ENCODE measurements around the gene CD37. TPM values are rescaled to one million over a fixed set of nuclear protein-coding genes. Genes with fewer than 3 reads are reported as not detected.

The CD37 gene
- total and polyA plus RNA-seq, 2 experiments from 2014 or later: 106 TPM; not detected in 1

Small RNA genes lying within 50 kb of the gene (microRNA-seq; reads per million reads assigned to microRNA genes)
- not detected for gene MIR4324

Small RNA genes lying within 50 kb of the gene (small RNA-seq; reads per million reads assigned to genes)
- gene MIR4324 (ENCODE audit: low replicate concordance): not detected

Other genes starting within 250 kb of the CD37 start
- gene SNRNP70, start 250.0 kb upstream of the CD37 start, total RNA-seq (2014; rRNA removed; shearing (Covaris generic)): 349 and 361 TPM in 2 replicates
- gene SNRNP70, start 250.0 kb upstream of the CD37 start, polyA plus RNA-seq (2016; fragmentation: Nextera tagmentation; extraction: Ambion mirVana): 229 and 243 TPM in 2 replicates
- gene LIN7B, start 221.0 kb upstream of the CD37 start, total RNA-seq (2014; rRNA removed; shearing (Covaris generic)): 1.2 and 7.8 TPM in 2 replicates
- 8.6 and 10.5 TPM in 2 replicates for gene LIN7B, start 221.0 kb upstream of the CD37 start, polyA plus RNA-seq (2016; fragmentation: Nextera tagmentation; extraction: Ambion mirVana)
- 2.6 and 8.1 TPM in 2 replicates for gene C19orf73, start 216.3 kb upstream of the CD37 start, total RNA-seq (2014; rRNA removed; shearing (Covaris generic))
- 8.0 and 9.1 TPM in 2 replicates for gene C19orf73, start 216.3 kb upstream of the CD37 start, polyA plus RNA-seq (2016; fragmentation: Nextera tagmentation; extraction: Ambion mirVana)
- gene PPFIA3, start 215.9 kb upstream of the CD37 start, total RNA-seq (2014; rRNA removed; shearing (Covaris generic)): 22.6 and 29.7 TPM in 2 replicates
- gene PPFIA3, start 215.9 kb upstream of the CD37 start, polyA plus RNA-seq (2016; fragmentation: Nextera tagmentation; extraction: Ambion mirVana): 21.3 and 25.4 TPM in 2 replicates
- gene HRC, start 180.0 kb upstream of the CD37 start, total RNA-seq (2014; rRNA removed; shearing (Covaris generic)): 1.4 and 1.9 TPM in 2 replicates
- gene HRC, start 180.0 kb upstream of the CD37 start, polyA plus RNA-seq (2016; fragmentation: Nextera tagmentation; extraction: Ambion mirVana): 2.0 and 2.5 TPM in 2 replicates
- 11.6 and 16.5 TPM in 2 replicates for gene TRPM4, start 177.6 kb upstream of the CD37 start, total RNA-seq (2014; rRNA removed; shearing (Covaris generic))
- 25.7 and 30.4 TPM in 2 replicates for gene TRPM4, start 177.6 kb upstream of the CD37 start, polyA plus RNA-seq (2016; fragmentation: Nextera tagmentation; extraction: Ambion mirVana)
- 0.31 and 1.6 TPM in 2 replicates for gene SLC6A16, start 10.2 kb upstream of the CD37 start, total RNA-seq (2014; rRNA removed; shearing (Covaris generic))
- gene SLC6A16, start 10.2 kb upstream of the CD37 start, polyA plus RNA-seq (2016; fragmentation: Nextera tagmentation; extraction: Ambion mirVana): 1.4 and 1.8 TPM in 2 replicates
- gene TEAD2, start 27.0 kb downstream of the CD37 start, total RNA-seq (2014; rRNA removed; shearing (Covaris generic)): 74.4 and 82.5 TPM in 2 replicates
- 30.3 and 34.3 TPM in 2 replicates for gene TEAD2, start 27.0 kb downstream of the CD37 start, polyA plus RNA-seq (2016; fragmentation: Nextera tagmentation; extraction: Ambion mirVana)
- gene DKKL1, start 28.5 kb downstream of the CD37 start, total RNA-seq (2014; rRNA removed; shearing (Covaris generic)): 0.76 TPM in 1 of 2 replicates, not detected in the other
- gene DKKL1, start 28.5 kb downstream of the CD37 start, polyA plus RNA-seq (2016; fragmentation: Nextera tagmentation; extraction: Ambion mirVana): 2.9 and 3.6 TPM in 2 replicates
- not detected in 2 replicates for gene KASH5, start 52.8 kb downstream of the CD37 start, total RNA-seq (2014; rRNA removed; shearing (Covaris generic))
- gene KASH5, start 52.8 kb downstream of the CD37 start, polyA plus RNA-seq (2016; fragmentation: Nextera tagmentation; extraction: Ambion mirVana): 0.44 TPM in 1 of 2 replicates, not detected in the other
- not detected in 2 replicates for gene PTH2, start 88.0 kb downstream of the CD37 start, total RNA-seq (2014; rRNA removed; shearing (Covaris generic))
- gene PTH2, start 88.0 kb downstream of the CD37 start, polyA plus RNA-seq (2016; fragmentation: Nextera tagmentation; extraction: Ambion mirVana): 1.3 and 1.6 TPM in 2 replicates
- not detected in 2 replicates for gene GFY, start 90.0 kb downstream of the CD37 start, total RNA-seq (2014; rRNA removed; shearing (Covaris generic))
- 1.2 and 1.7 TPM in 2 replicates for gene GFY, start 90.0 kb downstream of the CD37 start, polyA plus RNA-seq (2016; fragmentation: Nextera tagmentation; extraction: Ambion mirVana)
- 0.90 and 1.6 TPM in 2 replicates for gene SLC17A7, start 106.1 kb downstream of the CD37 start, total RNA-seq (2014; rRNA removed; shearing (Covaris generic))
- 1.5 TPM in 2 replicates for gene SLC17A7, start 106.1 kb downstream of the CD37 start, polyA plus RNA-seq (2016; fragmentation: Nextera tagmentation; extraction: Ambion mirVana)
- 147 and 164 TPM in 2 replicates for gene PIH1D1, start 116.4 kb downstream of the CD37 start, total RNA-seq (2014; rRNA removed; shearing (Covaris generic))
- gene PIH1D1, start 116.4 kb downstream of the CD37 start, polyA plus RNA-seq (2016; fragmentation: Nextera tagmentation; extraction: Ambion mirVana): 93.6 and 103 TPM in 2 replicates
- 57.3 and 62.3 TPM in 2 replicates for gene ALDH16A1, start 117.8 kb downstream of the CD37 start, total RNA-seq (2014; rRNA removed; shearing (Covaris generic))
- 16.8 and 20.0 TPM in 2 replicates for gene ALDH16A1, start 117.8 kb downstream of the CD37 start, polyA plus RNA-seq (2016; fragmentation: Nextera tagmentation; extraction: Ambion mirVana)
- gene FLT3LG, start 138.8 kb downstream of the CD37 start, total RNA-seq (2014; rRNA removed; shearing (Covaris generic)): 0.49 TPM in 1 of 2 replicates, not detected in the other
- gene FLT3LG, start 138.8 kb downstream of the CD37 start, polyA plus RNA-seq (2016; fragmentation: Nextera tagmentation; extraction: Ambion mirVana): 1.8 and 3.3 TPM in 2 replicates
- gene RPL13A, start 152.2 kb downstream of the CD37 start, total RNA-seq (2014; rRNA removed; shearing (Covaris generic)): 2,007 and 2,412 TPM in 2 replicates
- 2,105 and 2,261 TPM in 2 replicates for gene RPL13A, start 152.2 kb downstream of the CD37 start, polyA plus RNA-seq (2016; fragmentation: Nextera tagmentation; extraction: Ambion mirVana)
- gene RPS11, start 161.0 kb downstream of the CD37 start, total RNA-seq (2014; rRNA removed; shearing (Covaris generic)): 4,006 and 4,643 TPM in 2 replicates
- gene RPS11, start 161.0 kb downstream of the CD37 start, polyA plus RNA-seq (2016; fragmentation: Nextera tagmentation; extraction: Ambion mirVana): 2,646 and 2,793 TPM in 2 replicates
- gene FCGRT, start 177.3 kb downstream of the CD37 start, total RNA-seq (2014; rRNA removed; shearing (Covaris generic)): 23.5 and 41.7 TPM in 2 replicates
- 62.3 and 66.8 TPM in 2 replicates for gene FCGRT, start 177.3 kb downstream of the CD37 start, polyA plus RNA-seq (2016; fragmentation: Nextera tagmentation; extraction: Ambion mirVana)
- gene RCN3, start 192.6 kb downstream of the CD37 start, total RNA-seq (2014; rRNA removed; shearing (Covaris generic)): 44.0 and 54.8 TPM in 2 replicates
- 40.2 and 45.8 TPM in 2 replicates for gene RCN3, start 192.6 kb downstream of the CD37 start, polyA plus RNA-seq (2016; fragmentation: Nextera tagmentation; extraction: Ambion mirVana)
- 88.5 and 89.8 TPM in 2 replicates for gene NOSIP, start 245.2 kb downstream of the CD37 start, total RNA-seq (2014; rRNA removed; shearing (Covaris generic))
- 141 and 143 TPM in 2 replicates for gene NOSIP, start 245.2 kb downstream of the CD37 start, polyA plus RNA-seq (2016; fragmentation: Nextera tagmentation; extraction: Ambion mirVana)
- gene PRRG2, start 245.9 kb downstream of the CD37 start, total RNA-seq (2014; rRNA removed; shearing (Covaris generic)): 3.8 and 10.5 TPM in 2 replicates
- 2.0 and 2.3 TPM in 2 replicates for gene PRRG2, start 245.9 kb downstream of the CD37 start, polyA plus RNA-seq (2016; fragmentation: Nextera tagmentation; extraction: Ambion mirVana)

Measured in GM23338 (cell line).